ENCODE data around the gene ZNF365.

Gene ZNF365

DNA sequence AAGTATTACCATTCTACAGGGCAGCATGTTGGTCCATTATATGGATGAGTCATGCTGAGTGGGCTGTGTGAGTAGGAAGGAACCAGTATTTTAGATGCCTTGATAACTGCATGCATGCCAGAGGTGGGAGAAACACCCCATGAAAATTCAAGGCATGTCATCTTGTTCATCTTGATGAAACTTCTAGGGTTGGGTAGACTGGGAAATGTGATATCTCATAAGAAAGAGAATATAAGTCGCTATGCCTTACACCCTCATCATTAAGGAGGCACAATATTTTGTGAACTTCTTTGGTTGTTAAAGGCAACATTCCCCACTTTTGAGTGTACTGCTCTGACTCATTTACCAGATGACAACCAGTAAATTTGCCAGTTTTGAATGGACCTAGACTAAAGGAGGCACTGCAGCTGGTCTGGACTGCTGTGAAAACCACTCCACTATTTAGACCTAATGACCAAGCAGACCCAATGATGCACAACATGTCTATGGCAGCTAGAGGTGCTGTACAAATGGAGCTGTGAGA lies 48.0 kb downstream of the ZNF365 start:
- peak; percentile 68 for DNase-seq (ENCODE audit: low read depth)

DNA sequence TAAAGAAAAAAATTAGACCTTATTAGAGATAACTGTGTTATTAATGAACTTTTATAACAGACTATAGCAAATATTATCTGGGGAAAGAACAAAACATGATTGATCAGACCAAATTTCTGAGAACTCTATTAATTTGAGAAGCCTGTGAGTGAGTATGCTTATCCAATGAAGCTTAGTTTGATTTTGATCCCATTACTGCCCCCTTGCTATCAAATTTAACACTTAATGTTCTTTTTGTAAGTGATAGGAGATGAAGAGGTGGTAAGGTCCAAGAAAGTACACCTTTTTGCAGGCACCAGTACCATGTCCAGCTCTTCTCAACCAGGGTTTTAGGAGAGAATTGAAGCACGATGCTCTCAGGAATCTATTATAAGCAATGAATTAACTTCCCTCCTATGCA lies 49.9 kb downstream of the ZNF365 start:
- no peak for DNase-seq (ENCODE audit: low read depth)

DNA sequence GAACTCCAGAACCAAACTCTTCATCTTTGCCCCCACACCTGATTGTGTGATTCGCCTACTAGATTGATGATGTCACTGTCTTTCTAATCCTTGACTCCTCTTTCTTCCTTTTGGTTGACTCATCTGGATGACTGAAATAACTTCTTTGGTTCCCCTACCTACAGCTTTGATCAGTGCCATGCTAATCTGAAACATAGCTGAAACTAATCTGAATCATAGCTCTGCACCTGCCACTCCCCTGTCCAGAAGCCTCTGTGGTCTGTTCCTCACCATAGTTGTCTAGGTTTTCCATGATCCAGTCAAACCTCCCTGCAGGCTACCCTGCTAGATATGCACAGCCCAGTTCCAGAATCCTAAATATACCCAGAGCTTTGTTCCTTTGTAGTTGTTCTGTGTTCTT lies 51.9 kb downstream of the ZNF365 start:
- DNase-seq (ENCODE audit: low read depth): no peak

DNA sequence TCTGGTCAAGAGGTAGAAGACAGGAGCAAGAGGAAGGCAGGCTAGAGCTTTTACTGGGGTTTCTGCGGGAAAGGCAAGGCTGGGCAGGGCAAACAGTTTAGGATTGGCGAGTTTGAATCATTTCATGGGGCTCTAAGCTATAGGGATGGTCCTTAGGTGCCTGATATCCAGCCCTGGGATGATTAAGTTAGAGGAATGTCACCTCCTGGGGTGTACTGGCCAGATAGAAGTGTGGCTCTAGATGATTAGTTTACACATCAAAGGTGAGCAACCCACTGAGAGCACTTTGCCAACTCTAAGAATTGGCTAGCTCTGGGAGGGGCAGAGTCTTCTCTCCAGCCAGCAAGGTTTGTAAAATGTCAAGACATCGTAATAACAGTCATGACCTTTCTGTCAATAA lies 52.4 kb downstream of the ZNF365 start:
- DNase-seq (ENCODE audit: low read depth): no peak

DNA sequence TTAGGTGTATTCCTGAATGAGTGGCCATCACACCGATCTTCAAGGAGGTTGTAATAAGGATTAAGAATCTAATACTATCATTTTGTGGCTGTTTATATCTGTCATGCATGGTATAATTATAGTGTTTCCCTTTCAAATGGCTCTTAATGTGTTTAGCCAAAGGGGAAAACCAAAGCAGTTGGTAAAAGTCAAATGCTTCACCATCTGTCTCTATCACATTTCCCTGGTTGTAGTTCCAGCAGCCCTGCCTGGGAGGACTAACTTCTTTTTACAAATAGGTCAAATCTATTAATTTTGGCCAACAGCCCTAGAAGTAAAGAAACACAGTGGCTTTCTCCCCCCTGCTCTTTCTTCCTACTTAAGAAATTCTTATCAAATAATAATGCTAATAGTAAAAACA lies 56.7 kb downstream of the ZNF365 start:
- DNase-seq (ENCODE audit: low read depth): no peak

DNA sequence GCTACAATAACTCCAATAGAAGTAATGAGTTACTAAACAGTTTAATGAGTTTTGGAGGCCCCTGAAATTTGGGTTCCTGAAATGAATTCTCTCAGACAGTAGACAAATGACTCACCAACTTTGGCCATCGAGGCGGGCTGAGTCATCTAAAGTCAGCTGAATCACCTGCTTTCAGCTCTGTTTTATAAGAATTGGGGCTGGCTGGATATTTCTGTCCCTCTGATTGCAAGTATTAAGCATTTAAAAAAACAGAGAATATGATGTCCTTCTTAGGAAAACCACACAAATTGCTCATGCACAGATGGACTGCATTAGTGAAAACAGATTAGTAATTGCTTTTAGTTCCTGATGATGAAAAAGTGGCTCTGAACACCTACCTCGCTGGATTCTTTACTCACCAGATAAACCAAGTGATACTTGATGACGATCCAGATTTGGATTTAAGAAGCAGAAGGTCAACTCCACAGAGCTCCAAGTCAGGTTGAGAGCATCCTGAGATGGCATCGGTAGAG lies 59.1 kb downstream of the ZNF365 start:
- peak; percentile 91 for DNase-seq (ENCODE audit: low read depth)

DNA sequence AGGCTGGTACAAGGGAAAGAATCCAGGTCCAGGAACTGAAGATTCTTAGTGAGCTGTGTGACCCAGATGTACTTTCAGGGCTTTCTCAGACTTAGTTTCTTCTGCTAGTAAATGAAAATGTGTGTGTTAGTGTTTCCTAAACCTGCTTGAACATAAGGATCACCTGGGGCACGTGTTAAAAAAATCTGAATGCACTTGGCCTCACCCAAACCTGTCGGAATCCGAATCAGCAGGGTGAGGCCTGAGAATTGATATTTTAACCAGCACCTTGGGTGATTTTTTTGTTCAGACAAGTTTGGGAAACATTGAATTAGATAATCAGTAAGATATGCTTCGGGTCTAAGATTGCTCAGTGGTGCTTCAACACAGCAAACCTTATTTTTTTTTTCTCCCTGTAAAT lies 59.7 kb downstream of the ZNF365 start:
- no peak for DNase-seq (ENCODE audit: low read depth)

DNA sequence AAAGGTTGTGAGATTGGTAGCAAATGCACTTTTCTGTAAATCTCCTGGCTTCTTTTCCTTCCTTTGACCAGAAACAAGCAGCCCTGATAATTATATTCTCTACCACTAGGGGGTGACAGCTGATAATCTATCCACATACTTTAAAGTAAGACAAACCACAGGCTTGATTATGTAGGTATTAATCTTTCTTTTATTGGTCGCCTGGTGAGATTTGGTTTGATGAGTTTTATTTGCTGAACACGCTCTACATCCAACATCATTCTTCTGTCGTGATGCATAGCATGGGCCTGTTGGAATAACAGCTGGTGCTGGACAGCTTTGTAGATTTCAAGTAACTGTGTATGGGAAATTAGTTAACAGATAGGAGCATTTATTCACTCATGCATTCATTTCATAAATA lies 63.5 kb downstream of the ZNF365 start:
- DNase-seq (ENCODE audit: low read depth): peak; percentile 88

DNA sequence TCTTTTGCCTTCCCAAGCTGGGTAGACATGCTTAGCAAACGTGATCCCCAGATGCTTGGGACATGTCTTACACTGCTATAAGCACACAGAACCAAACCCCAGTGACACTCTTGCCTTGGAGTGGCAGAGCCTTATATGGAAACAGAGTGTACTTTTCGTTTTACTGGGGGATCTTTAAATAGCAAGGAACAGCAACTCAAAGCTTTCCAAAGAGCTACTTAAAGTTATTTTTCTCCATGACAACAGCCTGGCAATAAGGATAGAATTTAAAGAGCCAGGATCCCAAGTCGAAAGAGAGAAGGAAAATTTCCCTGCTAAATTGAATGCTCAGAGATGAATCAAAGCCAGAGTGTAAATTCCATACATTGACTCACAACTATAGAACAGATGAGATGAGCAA lies 67.8 kb downstream of the ZNF365 start:
- DNase-seq (ENCODE audit: low read depth): no peak

DNA sequence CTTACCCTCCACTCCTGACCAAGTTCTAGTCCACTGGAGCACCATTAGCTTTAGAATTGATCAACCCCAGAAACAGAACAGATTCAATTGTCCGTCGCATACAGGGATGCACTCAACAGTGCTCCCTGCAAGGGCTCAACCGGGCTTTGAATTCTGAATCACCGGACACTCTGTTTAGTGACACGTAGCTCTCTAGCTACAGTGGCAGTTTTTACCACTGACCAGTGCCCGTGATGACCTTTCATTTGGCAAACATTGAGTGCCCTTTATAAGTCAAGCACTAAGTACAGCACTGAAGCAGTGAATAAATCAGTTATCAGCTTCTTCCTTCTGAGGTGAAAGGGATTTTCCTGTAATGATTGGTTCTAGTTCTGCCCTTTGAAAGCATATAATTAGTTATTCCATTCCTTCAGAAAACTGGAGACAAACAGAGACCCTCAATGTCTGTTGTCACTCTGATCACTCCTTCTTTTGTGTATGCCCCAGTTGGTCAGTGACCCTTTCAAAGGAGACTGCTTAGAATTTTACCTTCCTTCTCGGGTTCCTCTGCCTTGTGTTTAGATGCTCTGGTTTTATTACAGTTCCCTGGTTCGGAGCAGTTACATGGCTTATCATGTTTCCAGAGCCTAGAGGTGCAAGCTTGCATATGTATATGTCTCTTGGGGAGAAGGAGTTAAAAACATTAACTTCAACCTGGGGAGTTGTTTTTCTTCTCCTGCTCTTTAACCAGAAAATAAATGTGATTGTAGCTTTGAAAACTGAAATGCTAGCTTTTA lies 68.9 kb downstream of the ZNF365 start:
- DNase-seq (ENCODE audit: low read depth): no peak

DNA sequence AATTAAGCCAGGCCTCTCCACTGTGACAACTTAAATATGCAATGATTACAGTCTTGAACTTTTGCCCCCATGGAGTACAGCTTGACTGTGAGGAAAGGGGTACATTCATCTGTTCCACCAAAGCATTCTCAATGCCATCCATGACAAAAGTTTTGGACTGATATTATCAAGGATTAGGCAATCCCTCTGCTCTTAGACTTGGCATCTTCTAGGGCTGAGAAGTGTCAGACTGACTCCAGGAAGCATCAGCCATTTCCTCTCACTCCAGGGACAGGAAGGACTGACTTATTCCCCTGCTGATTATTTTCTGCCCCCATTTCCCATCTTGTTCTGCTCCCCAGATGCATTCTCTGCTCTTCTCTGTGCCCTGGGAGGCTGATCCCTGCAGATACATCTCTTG lies 69.7 kb downstream of the ZNF365 start:
- no peak for DNase-seq (ENCODE audit: low read depth)

DNA sequence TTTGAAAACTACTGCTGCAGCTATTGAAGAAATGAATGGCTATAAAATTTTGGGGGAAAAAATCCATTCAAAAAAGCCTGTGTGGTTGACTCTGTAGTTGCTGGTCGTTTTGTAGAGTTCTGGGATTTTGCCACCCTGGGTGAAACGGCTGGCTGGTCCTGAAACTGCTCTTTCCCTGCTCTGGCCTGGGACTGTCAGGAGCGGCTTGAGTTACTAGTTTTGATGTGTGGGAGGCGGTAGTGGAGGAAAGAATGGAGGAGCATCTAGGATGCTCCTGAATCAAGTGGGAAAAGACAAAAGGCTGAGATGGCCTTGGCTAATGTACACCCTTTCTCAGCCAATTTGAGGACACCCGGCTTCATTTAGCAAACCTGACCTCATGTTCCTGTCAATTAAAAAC lies 72.5 kb downstream of the ZNF365 start:
- no peak for DNase-seq (ENCODE audit: low read depth)

DNA sequence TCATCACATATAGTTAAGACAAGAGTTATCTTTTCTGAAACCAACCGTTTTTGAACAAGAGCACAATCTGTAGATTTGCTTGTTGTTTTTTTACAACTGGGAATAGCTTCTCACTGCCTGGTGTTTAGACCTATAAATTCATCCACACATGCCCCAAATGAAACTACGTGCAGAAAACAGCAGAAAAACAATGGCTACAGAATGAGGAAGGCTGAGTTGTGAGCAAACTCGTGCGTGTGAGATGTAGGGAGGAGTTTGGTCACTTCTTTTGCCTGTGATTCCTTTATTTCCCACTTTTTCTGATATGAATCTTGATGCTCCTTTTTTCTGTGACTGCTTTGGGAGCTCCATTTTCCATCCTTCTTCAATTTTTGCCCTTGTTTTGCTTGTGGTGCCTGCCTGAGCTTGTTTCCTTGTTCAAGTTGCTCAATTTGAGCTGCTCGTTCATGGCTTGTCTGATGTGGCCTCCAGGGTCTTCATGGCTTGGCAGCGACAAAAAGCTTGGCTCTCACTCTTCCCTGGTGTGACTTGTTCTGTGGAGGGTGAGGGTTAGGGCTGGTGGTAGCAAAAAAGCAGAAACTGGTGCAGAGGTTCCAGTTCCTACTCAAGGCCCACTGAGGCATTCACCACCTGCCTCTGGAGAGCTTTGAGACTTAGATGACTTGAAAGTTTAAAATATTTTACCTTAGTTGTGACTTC lies 76.9 kb downstream of the ZNF365 start:
- DNase-seq (ENCODE audit: low read depth): no peak

DNA sequence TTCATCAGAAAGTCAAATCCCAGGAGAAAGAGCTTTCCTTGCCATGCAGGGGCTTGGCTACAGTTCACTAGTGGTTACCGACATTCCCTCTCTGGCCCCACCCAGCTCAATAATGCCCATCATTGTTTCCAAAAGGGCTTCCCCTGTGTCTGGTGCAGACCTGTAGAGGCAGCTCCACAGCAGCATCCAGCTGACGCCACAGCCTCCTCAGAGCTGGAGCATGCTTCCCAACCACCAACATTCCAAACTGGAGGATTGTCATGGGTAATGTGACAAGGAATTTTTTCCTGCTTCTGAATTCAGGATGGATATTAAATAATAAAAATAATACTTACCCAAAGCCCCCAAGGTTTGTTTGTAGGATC lies 77.4 kb downstream of the ZNF365 start:
- no peak for DNase-seq (ENCODE audit: low read depth)
